ENCODE results near the gene CHCHD6.

DNA sequence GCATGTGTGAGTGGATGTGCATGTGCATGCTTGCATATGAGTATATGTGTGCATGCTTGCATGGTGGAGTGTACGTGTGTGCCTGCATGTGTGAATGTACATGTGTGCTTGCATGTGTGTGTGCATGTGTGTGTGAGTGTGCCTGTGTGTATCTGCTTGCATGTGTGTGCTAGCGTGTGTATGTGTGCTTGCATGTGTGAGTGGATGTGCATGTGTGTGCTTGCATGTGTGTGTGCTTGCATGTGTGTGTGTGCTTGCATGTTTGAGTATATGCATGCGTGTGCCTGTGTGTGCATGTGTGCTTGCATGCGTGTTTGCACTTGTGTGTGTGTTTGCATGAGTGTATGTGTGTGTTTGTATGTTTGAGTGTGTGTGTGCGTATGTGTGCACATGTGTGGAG is 274.3 kb downstream of the CHCHD6 start:
- no peak for TF ChIP-seq POLR2AphosphoS5 (IDR thresholded peaks at IDR 0.05; ENCODE audit: low read depth, low read length)
- TF ChIP-seq, protein P1, sequence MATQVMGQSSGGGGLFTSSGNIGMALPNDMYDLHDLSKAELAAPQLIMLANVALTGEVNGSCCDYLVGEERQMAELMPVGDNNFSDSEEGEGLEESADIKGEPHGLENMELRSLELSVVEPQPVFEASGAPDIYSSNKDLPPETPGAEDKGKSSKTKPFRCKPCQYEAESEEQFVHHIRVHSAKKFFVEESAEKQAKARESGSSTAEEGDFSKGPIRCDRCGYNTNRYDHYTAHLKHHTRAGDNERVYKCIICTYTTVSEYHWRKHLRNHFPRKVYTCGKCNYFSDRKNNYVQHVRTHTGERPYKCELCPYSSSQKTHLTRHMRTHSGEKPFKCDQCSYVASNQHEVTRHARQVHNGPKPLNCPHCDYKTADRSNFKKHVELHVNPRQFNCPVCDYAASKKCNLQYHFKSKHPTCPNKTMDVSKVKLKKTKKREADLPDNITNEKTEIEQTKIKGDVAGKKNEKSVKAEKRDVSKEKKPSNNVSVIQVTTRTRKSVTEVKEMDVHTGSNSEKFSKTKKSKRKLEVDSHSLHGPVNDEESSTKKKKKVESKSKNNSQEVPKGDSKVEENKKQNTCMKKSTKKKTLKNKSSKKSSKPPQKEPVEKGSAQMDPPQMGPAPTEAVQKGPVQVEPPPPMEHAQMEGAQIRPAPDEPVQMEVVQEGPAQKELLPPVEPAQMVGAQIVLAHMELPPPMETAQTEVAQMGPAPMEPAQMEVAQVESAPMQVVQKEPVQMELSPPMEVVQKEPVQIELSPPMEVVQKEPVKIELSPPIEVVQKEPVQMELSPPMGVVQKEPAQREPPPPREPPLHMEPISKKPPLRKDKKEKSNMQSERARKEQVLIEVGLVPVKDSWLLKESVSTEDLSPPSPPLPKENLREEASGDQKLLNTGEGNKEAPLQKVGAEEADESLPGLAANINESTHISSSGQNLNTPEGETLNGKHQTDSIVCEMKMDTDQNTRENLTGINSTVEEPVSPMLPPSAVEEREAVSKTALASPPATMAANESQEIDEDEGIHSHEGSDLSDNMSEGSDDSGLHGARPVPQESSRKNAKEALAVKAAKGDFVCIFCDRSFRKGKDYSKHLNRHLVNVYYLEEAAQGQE (IDR thresholded peaks at IDR 0.05; ENCODE audit: insufficient read depth in 1 of 2, low read depth in 2 of 2, low read length in 2 of 2) = no peak
- TF ChIP-seq TAF1 (IDR thresholded peaks at IDR 0.05; ENCODE audit: borderline replicate concordance, insufficient read depth, low read length) = no peak
